Ovary (tissue), 3 donors: ENCODE data around the gene SETDB1.

ENCODE experiments used
- POLR2A ChIP-seq: fragments of 450-650 bp; IDR thresholded peaks from one replicate; pipeline ENCODE4 v1.6.1; 2017; ENCODE audit warnings: antibody characterized with exemption, mild to moderate bottlenecking, moderate library complexity
- TF ChIP-seq, protein P1 (sequence below), 3 donors: fragments of 450-650 bp in 2 of 3; fragments of 200-600 bp in 1 of 3; IDR thresholded peaks; one replicate each; pipeline versions ENCODE4 v1.5.1 to v1.8.0; 2016 to 2022; ENCODE audit warnings: antibody characterized with exemption in 3 of 3, mild to moderate bottlenecking in 1 of 3
- donor health status: DM: no; HTN: no; CAD: no.

DNA sequence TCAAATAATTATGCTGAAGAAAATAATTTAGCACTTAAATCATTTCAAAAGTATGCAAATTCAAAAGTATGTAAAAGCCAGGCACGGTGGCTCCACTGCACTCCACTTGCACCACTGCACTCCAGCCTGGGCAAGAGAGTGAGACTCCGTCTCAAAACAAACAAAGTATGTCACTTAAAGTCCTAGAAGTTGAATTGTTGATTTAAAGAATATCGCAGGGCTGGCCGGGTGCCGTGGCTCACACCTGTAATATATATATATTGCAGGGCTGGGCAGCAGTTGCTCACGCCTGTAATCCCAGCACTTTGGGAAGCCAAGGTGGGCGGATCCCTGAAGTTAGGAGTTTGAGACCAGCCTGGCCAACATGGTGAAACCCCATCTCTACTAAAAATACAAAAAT lies 8.8 kb upstream of the SETDB1 start:
- TF ChIP-seq POLR2A = no peak
- TF ChIP-seq, protein P1, sequence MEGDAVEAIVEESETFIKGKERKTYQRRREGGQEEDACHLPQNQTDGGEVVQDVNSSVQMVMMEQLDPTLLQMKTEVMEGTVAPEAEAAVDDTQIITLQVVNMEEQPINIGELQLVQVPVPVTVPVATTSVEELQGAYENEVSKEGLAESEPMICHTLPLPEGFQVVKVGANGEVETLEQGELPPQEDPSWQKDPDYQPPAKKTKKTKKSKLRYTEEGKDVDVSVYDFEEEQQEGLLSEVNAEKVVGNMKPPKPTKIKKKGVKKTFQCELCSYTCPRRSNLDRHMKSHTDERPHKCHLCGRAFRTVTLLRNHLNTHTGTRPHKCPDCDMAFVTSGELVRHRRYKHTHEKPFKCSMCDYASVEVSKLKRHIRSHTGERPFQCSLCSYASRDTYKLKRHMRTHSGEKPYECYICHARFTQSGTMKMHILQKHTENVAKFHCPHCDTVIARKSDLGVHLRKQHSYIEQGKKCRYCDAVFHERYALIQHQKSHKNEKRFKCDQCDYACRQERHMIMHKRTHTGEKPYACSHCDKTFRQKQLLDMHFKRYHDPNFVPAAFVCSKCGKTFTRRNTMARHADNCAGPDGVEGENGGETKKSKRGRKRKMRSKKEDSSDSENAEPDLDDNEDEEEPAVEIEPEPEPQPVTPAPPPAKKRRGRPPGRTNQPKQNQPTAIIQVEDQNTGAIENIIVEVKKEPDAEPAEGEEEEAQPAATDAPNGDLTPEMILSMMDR (IDR thresholded peaks at IDR 0.05) = no peak
